ENCODE data around the gene PFDN1.

Gene PFDN1

GRCh38 chr5:140219068-140219991 lies 83.6 kb downstream of the PFDN1 start:
- no peak overlapping the region for H3K4me3 ChIP-seq (replicated peaks; ENCODE audit: low read depth, low read length)
- no peak for TF ChIP-seq CTCF (IDR thresholded peaks at IDR 0.05; ENCODE audit: insufficient read depth, low read length, poor library complexity, severe bottlenecking)
- no peak for DNase-seq (ENCODE audit: extremely low read depth, insufficient read length)
- H3K27me3 ChIP-seq (replicated peaks; ENCODE audit: control insufficient read depth, insufficient read depth, low read length) = no peaks in the 10 kb centered on the region
- no peaks in the 10 kb centered on the region for H3K36me3 ChIP-seq (ENCODE audit: control insufficient read depth, insufficient read depth, low read length)

GRCh38 chr5:140217299-140218026 lies 85.4 kb downstream of the PFDN1 start:
- Histone ChIP-seq H3K4me3 (replicated peaks; ENCODE audit: low read depth, low read length) (no peak overlapping the region), H3K36me3 (ENCODE audit: control insufficient read depth, insufficient read depth, low read length) (no peaks in the 10 kb centered on the region), H3K27me3 (replicated peaks; ENCODE audit: control insufficient read depth, insufficient read depth, low read length) (no peaks in the 10 kb centered on the region)
- no peak for TF ChIP-seq CTCF (IDR thresholded peaks at IDR 0.05; ENCODE audit: insufficient read depth, low read length, poor library complexity, severe bottlenecking)
- DNase-seq (ENCODE audit: extremely low read depth, insufficient read length) = no peak

- DNase-seq (ENCODE audit: extremely low read depth, insufficient read length) = no peak
- no peaks in the 10 kb centered on the region for H3K36me3 ChIP-seq (ENCODE audit: control insufficient read depth, insufficient read depth, low read length)
- TF ChIP-seq CTCF (IDR thresholded peaks at IDR 0.05; ENCODE audit: insufficient read depth, low read length, poor library complexity, severe bottlenecking) = no peak
- no peak overlapping the region for H3K4me3 ChIP-seq (replicated peaks; ENCODE audit: low read depth, low read length)
- H3K27me3 ChIP-seq (replicated peaks; ENCODE audit: control insufficient read depth, insufficient read depth, low read length) = no peaks in the 10 kb centered on the region
These were observed 86.3 kb downstream of the PFDN1 start for GRCh38 chr5:140216478-140217074.

- no peak for DNase-seq (ENCODE audit: extremely low read depth, insufficient read length)
These were observed 87.6 kb downstream of the PFDN1 start for GRCh38 chr5:140215276-140215675.

GRCh38 chr5:140214831-140215230 lies 88.1 kb downstream of the PFDN1 start:
- no peak for DNase-seq (ENCODE audit: extremely low read depth, insufficient read length)
- H3K4me3 ChIP-seq (replicated peaks; ENCODE audit: low read depth, low read length) = no peak overlapping the region

More at GRCh38 chr5:140215276-140215675, 87.6 kb downstream of the PFDN1 start:
- Histone ChIP-seq H3K27me3 (replicated peaks; ENCODE audit: control insufficient read depth, insufficient read depth, low read length) (no peaks in the 10 kb centered on the region), H3K4me3 (replicated peaks; ENCODE audit: low read depth, low read length) (no peak overlapping the region), H3K36me3 (ENCODE audit: control insufficient read depth, insufficient read depth, low read length) (no peaks in the 10 kb centered on the region)
- no peak for TF ChIP-seq CTCF (IDR thresholded peaks at IDR 0.05; ENCODE audit: insufficient read depth, low read length, poor library complexity, severe bottlenecking)

More at GRCh38 chr5:140214831-140215230, 88.1 kb downstream of the PFDN1 start:
- TF ChIP-seq CTCF (IDR thresholded peaks at IDR 0.05; ENCODE audit: insufficient read depth, low read length, poor library complexity, severe bottlenecking) = no peak
- H3K27me3 ChIP-seq (replicated peaks; ENCODE audit: control insufficient read depth, insufficient read depth, low read length) = no peaks in the 10 kb centered on the region
- no peaks in the 10 kb centered on the region for H3K36me3 ChIP-seq (ENCODE audit: control insufficient read depth, insufficient read depth, low read length)

Data from GM06990 (cell line).